Motor neuron (in vitro differentiated cells): ENCODE data around the gene CITED4. TPM values are rescaled to one million over a fixed set of nuclear protein-coding genes. Genes with fewer than 3 reads are reported as not detected.

ENCODE experiments used
- ATAC-seq, 8 experiments: fragments of 200-7000 bp; cut with Tn5 transposase; replicated peaks in 6 of 8; 2 replicates each; pipeline ENCODE4 v1.8.0; 2021; ENCODE audit warnings: mild to moderate bottlenecking in 8 of 8, moderate library complexity in 8 of 8
- H3K27ac ChIP-seq, 2 donors: fragments of 250-450 bp; sonication (Bioruptor Pico); 2 replicates each; pipeline ENCODE4 v1.9.0; 2021; ENCODE audit warnings: antibody characterized with exemption in 2 of 2, mild to moderate bottlenecking in 2 of 2, moderate library complexity in 1 of 2
- H3K4me1 ChIP-seq, 2 donors: fragments of 250-450 bp; sonication (Bioruptor Pico); replicated peaks in 1 of 2; 2 replicates each; pipeline ENCODE4 v1.6.1; 2021; ENCODE audit warnings: antibody characterized with exemption in 2 of 2, mild to moderate bottlenecking in 2 of 2, moderate library complexity in 1 of 2
- H3K4me3 ChIP-seq, 5 donors: fragments of 250-450 bp; sonication (Bioruptor Pico); 2 replicates each; pipeline ENCODE4 v1.9.0; 2021; ENCODE audit warnings: antibody characterized with exemption in 5 of 5, mild to moderate bottlenecking in 5 of 5, moderate library complexity in 4 of 5
- WGBS, 10 experiments: fragments of 450-650 bp; shearing (Covaris generic); methylation state at CpG; one replicate each; pipeline ENCODE4 v1.0.0; 2022; 5-methylcytosine and 5-hydroxymethylcytosine counted together
- in situ Hi-C, 9 experiments: fragments of 400-800 bp; cut with MboI; loops; one replicate each; pipeline ENCODE4 v1.15.0; 2021; ENCODE audit warnings: low sequenced_read_pairs in 9 of 9, low pct_unique_long_range_greater_than_20kb in 2 of 9; ENCODE audit not compliant: unreplicated experiment in 9 of 9
- total RNA-seq, 8 experiments: library from RNA; unstranded; fragments of 300-600 nt; gene quantifications; 2 replicates each; pipeline versions ENCODE4 v1.2.3 to v1.2.4, GENCODE V29; 2022

Gene CITED4
- total RNA-seq, 8 experiments from 2014 or later, result 0.20 to 6.1 (median 2.8) TPM

DNA sequence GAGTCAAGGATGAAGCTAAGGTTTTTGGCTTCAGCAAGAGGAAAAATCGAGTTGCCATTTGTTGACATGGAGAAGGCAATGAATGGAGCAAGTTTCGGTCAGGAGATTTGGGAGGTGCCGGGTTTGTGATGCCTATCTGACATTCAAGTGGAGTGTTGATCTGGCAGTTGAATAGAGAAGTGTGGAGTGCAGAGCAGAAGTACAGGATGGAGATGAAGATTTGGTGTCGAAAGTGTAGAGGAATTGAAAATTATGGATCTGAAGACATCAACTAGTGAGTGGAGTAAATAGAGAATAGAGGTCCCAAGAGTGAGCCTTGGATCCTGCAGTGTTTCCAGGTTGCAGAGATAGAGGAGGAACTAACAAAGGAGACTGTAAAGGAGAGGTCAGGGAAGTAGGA is 25.9 kb downstream of the CITED4 start:
- Histone ChIP-seq H3K4me3 (no peak overlapping the region), H3K27ac (no peak overlapping the region), H3K4me1 (peaks cover 0 to 6% of the 10 kb centered on the region in 2 donors)
- no peak for ATAC-seq
- in situ Hi-C loops, result no loop called here
- WGBS, 10 experiments, result 29 to 91% (median 70%) methylated on average over 1 to 4 of the region's 4 CpGs; no CpG with 5 or more reads in 1 of the 10 experiments

DNA sequence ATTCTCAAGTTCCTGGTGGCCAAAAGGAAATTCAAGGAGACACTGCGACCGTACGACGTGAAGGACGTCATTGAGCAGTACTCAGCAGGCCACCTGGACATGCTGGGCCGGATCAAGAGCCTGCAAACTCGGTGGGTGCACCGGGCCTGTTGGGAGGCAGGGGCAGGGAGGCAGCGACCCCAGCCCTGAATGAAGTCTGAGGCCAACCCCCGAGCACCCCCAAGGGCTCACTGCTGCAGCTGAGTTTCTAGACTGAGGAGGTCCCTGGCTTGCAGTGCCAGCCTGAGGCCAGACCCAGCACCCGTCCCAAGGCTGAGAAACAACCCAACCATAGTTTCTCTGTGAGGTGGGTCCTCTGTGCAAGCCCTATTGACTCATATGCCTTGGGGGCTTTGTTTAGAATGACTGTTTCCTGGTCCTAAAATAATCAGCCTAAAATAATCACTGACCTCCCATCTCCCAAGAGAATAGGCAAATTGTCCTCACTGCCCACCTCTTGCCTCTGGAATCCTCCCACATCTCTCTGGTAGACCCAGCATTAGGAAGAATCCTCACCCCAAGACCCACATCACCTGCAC is 27.1 kb downstream of the CITED4 start:
- Histone ChIP-seq H3K4me3 (no peak overlapping the region), H3K27ac (no peak overlapping the region), H3K4me1 (peaks cover 0 to 6% of the 10 kb centered on the region in 2 donors)
- ATAC-seq, result no peak
- 33 to 100% (median 80%) methylated on average over 1 to 10 of the region's 11 CpGs; no CpG with 5 or more reads in 3 of the 10 experiments for WGBS, 10 experiments
- in situ Hi-C loops, result no loop called here

DNA sequence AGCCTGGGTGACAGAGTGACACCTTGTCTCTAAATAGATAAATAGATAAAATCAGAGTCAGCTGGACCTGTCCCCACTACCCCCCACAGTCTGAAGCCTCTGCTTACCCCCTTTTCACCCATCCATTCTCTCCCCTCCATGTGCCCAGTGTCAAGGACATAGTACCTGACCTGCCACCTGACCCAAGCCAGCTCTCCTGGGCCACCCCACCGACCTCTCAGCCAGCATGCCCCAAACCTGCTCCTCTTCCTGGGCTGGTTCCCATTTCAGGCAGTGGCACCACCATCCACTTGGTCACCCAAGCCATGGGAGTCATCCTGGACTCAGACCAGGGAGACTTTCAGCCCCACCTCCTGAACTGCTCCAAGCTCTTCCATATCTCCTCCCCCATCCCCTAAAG is 28.2 kb downstream of the CITED4 start:
- H3K27ac ChIP-seq, result no peak overlapping the region
- no peak overlapping the region for H3K4me3 ChIP-seq
- 80% methylated on average over 1 of the region's 1 CpG; no CpG with 5 or more reads in 9 of the 10 experiments for WGBS, 10 experiments
- no peak for ATAC-seq
- H3K4me1 ChIP-seq, result peaks cover 0 to 3% of the 10 kb centered on the region in 2 donors
- in situ Hi-C loops, result no loop called here

DNA sequence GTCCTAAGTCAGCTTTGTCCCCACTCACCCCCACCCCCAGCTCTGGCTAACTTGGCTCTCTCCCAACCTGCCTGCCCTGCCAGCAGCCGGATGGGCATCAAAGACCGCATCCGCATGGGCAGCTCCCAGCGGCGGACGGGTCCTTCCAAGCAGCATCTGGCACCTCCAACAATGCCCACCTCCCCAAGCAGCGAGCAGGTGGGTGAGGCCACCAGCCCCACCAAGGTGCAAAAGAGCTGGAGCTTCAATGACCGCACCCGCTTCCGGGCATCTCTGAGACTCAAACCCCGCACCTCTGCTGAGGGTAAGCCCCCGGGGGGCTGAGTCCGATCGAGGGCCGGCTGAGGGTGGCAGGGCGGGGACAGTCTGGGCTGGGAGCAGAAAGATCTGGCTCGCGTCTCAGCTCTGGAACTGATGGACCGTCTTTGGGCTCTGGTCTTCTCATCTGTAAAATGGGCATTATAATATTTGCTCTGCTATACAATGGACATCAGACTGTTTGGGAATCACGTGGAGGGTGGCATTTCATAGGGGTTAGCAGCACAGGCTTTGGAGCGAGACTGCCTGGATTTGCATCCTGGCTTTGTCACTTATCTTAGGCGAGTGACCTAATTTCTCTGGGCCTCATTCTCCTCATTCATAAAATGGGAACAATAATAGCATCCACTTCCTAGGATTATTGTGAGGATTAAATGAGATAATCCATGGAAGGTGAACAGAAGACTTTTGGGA is 31.0 kb downstream of the CITED4 start:
- in situ Hi-C loops, result no loop called here

DNA sequence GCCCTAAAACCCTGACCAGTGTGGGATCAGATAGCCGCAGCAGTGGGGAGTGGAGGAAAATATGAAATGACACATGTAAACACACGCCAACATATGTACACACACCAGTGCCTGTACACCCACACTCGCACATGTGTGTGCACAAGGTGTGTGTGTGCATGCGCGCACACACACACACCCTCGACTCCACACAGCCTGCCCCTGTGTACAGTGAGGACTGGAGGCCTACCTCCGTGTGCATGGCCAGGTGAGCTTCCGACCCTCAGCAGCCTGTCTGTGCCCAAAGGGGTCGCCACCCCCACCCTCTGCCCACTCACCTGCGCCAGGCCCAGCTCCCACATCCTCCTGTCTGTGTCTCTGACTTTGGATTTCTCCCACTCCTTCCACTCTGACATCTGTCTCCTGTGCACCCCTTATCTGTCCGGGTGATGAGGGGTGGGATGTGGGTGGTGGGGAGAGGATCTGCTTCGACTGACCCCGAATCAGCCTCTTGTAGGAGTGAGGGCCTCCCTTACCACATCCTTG is 31.7 kb downstream of the CITED4 start:
- H3K4me3 ChIP-seq, result no peak overlapping the region
- 40 to 91% (median 85%) methylated on average over 1 to 6 of the region's 13 CpGs; no CpG with 5 or more reads in 4 of the 10 experiments for WGBS, 10 experiments
- H3K4me1 ChIP-seq, result peaks cover 8 to 13% of the 10 kb centered on the region in 2 donors
- no peak for ATAC-seq
- no peak overlapping the region for H3K27ac ChIP-seq
- in situ Hi-C loops, result no loop called here

More for the DNA sequence above, 31.0 kb downstream of the CITED4 start:
- 60 to 100% (median 93%) methylated on average over 1 to 16 of the region's 22 CpGs for WGBS, 10 experiments
- no peak overlapping the region for H3K4me3 ChIP-seq
- H3K27ac ChIP-seq, result no peak overlapping the region
- H3K4me1 ChIP-seq, result peaks cover under 1 to 6% of the 10 kb centered on the region in 2 donors
- ATAC-seq, result no peak

DNA sequence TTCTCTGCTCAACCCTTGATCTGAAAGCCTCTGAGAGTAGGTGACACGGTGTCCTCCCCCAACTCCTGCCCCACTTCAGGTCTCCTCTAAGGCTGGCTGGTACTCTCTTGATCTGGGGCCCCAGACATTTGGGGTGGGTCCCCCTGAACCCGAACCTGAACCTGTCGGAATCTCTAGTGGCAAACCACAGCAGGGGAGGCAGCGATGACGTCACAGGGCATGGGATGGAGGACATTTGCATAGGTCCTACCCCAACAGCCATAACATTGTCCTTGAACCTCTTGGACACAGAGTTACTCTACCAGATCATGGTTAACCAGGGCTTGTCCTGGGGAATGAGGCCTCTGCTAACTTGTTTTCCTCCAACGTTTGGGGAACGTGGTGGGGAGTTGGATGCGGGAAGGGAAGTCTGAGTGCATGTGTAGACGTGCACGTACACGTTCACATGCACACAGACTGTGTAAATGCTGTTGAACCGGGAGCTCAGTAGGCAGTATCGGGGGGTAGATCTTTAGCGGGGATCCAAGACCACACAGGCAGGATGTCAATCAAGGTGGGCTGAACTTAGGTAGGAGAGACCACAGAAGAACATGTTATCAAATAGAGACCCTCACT is 32.4 kb downstream of the CITED4 start:
- Histone ChIP-seq H3K4me3 (no peak overlapping the region), H3K27ac (no peak overlapping the region), H3K4me1 (peaks cover 14 to 20% of the 10 kb centered on the region in 2 donors)
- 20 to 94% (median 79%) methylated on average over 2 to 12 of the region's 14 CpGs; no CpG with 5 or more reads in 3 of the 10 experiments for WGBS, 10 experiments
- in situ Hi-C loops, result no loop called here
- no peak for ATAC-seq

DNA sequence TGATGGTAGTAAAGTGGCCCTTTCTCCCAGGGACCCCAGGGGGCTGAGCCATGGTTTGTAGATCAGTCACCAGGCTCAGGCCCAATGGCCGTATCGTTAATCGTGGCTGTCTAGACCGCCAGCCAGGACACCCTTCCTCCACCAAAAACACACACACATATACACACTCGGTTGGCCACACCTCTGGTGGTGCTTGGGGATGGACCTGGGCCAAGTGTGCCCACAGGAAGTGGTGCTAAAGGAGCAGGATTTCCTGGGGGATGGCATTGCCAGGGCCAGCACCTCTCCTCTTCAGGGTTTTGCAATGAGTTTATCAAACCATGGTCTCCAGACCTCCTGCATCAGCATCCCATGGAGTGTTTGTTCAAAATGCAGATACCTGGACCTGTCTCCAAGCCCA is 36.2 kb downstream of the CITED4 start:
- Histone ChIP-seq H3K4me3 (no peak overlapping the region), H3K4me1 (peaks cover 18 to 43% of the 10 kb centered on the region in 2 donors), H3K27ac (no peak overlapping the region)
- no peak for ATAC-seq
- 30 to 82% (median 52%) methylated on average over 2 to 5 of the region's 5 CpGs; no CpG with 5 or more reads in 6 of the 10 experiments for WGBS, 10 experiments
- in situ Hi-C loops, result no loop called here

DNA sequence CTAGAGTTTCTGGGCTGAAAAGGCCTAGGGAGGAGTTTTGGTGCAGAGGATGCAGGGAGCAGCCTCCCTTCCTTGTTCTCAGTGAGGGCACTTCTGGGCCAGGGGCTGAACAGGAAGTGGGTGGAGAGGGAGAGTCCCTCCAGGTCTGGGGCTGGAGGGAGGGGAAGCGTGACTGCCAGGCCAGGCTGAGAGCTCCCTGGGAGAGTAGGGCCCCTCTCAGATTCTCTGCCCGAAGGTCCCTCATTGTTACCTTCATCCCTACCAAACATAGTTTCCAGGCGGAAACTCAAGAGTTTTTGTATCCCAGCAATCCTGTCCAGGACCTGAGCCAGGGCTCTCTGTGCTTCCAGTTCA is 36.8 kb downstream of the CITED4 start:
- peak overlapping the region in 1 of 2 donors; percentile 1 for H3K27ac ChIP-seq
- in situ Hi-C loops, result no loop called here

DNA sequence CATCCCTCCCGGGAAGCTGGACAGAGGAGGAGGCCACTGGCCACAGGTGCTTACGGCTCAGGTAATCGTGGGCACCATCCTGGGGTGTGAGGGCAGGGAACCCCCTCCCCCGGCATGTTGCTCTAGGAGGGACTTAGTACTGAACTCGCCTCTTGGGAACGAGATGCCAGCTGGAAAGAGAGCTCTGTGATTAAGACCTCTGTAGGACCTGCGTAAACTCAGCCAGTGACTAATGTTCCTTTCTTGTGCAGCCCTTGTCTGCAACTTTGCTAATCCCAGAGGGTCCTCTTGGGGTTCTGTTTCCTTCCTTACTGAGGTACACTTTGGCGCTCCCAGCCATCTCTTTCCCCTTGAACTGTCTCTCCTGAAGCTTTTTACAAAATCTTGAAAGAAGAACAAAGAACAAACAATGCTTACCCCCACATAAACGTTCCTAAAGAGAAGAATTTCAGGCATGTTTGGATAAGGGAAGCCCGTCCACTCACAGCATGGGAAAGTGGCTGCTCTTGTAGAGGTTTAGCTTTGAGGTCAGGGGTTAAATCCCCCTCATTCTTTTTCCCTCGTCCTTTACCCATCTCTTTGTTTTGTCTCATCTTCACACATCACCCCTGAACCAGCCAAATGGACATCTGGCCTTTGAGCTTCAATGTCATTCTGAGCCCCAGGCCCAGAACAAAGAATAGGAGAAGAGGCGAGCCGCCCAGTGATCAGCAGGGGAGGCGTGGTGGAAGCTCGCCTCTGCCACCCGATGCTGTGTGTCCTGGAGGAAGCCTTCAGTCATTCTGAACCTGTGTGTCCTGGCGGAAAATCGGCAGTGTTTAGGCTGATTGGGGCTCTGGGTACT is 37.4 kb downstream of the CITED4 start:
- 15 to 77% (median 40%) methylated on average over 3 to 17 of the region's 18 CpGs; no CpG with 5 or more reads in 2 of the 10 experiments for WGBS, 10 experiments
- no peak overlapping the region for H3K4me3 ChIP-seq
- in situ Hi-C loops, result no loop called here
- H3K4me1 ChIP-seq, result peaks cover 18 to 46% of the 10 kb centered on the region in 2 donors
- ATAC-seq, result peak in 3 of 8 experiments; percentile 5 to 21 (median 6)
- H3K27ac ChIP-seq, result peak overlapping the region in 1 of 2 donors; percentile 1

More for the DNA sequence above, 36.8 kb downstream of the CITED4 start:
- WGBS, 10 experiments, result 57 to 100% (median 63%) methylated on average over 1 to 3 of the region's 3 CpGs; no CpG with 5 or more reads in 6 of the 10 experiments
- H3K4me3 ChIP-seq, result no peak overlapping the region
- H3K4me1 ChIP-seq, result peaks cover 18 to 46% of the 10 kb centered on the region in 2 donors
- ATAC-seq, result peak in 5 of 8 experiments; percentile 55 to 79 (median 58)

DNA sequence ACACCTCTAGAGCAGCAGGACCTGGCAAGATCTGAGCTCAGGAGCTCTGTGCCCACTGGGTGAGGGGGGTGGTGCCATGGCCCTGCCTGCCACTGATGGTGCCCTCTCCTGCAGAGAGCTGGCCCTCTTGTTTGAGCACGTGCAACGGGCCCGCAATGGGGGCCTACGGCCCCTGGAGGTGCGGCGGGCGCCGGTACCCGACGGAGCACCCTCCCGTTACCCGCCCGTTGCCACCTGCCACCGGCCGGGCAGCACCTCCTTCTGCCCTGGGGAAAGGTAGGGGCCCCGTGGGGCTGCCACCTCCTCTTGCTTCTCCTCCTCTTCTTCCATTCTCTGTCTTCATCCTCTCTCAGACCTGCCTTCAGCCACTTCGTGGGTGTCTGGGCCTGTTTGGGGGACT is 38.2 kb downstream of the CITED4 start:
- Histone ChIP-seq H3K4me3 (no peak overlapping the region), H3K4me1 (peaks cover 22 to 52% of the 10 kb centered on the region in 2 donors), H3K27ac (no peak overlapping the region)
- ATAC-seq, result no peak
- WGBS, 10 experiments, result 89 to 100% (median 93%) methylated on average over 4 to 10 of the region's 17 CpGs; no CpG with 5 or more reads in 7 of the 10 experiments
- in situ Hi-C loops, result no loop called here

DNA sequence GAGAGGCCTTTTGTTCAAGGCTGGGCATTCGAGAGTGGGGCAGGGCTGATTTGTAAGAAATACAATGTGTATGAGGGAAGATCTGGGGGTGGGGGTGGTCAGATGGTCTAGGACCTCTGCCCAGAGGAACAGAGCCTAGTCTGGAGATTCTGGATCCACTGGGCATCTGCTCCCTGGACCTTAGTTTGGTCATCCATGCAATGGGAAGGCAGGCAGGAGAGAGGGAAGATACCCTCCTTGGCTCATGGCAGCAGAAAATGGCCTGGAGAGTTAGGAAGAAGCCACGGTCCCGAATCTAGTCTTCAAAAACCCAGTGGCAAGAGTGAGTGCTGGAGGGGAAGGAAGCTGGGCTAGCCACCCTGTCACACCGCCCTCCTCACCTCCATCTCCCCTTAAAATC is 38.8 kb downstream of the CITED4 start:
- Histone ChIP-seq H3K4me1 (peaks cover 27 to 59% of the 10 kb centered on the region in 2 donors), H3K27ac (no peak overlapping the region), H3K4me3 (no peak overlapping the region)
- in situ Hi-C loops, result no loop called here
- ATAC-seq, result no peak
- WGBS, 10 experiments, result 52 to 91% (median 73%) methylated on average over 2 to 4 of the region's 4 CpGs; no CpG with 5 or more reads in 6 of the 10 experiments

DNA sequence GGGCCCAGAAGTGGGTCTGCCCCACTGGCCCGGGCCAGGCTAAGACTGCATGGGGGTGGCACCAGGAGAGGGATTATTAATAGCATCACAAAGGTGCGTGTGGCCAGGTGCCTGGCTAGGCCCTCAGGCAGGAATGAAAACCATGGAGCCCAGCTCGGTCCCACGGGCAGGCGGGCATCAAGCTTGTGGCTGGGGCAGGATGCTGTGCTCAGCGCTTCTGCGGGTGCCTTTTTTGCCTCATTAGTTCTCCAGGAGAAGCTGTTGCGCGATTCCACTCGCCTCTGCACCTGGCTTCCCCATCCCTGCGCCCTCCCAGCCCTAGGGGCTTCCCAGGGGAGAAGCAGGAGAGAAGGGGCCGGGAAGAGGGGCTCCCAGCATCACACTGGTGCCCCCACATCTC is 39.3 kb downstream of the CITED4 start:
- peaks cover 32 to 62% of the 10 kb centered on the region in 2 donors for H3K4me1 ChIP-seq
- in situ Hi-C loops, result no loop called here
- no peak overlapping the region for H3K27ac ChIP-seq
- 70 to 100% (median 86%) methylated on average over 1 to 10 of the region's 12 CpGs; no CpG with 5 or more reads in 5 of the 10 experiments for WGBS, 10 experiments
- H3K4me3 ChIP-seq, result no peak overlapping the region
- no peak for ATAC-seq
